Rectal smooth muscle tissue (tissue), 1 donor: ENCODE results near the gene LRRC26.
"Not testable (repeated sequence)": the region's sequence is repeated elsewhere in the genome, so short reads cannot be mapped to it uniquely, and the experiment has no call there.

Source experiments
- H3K27ac ChIP-seq: one replicate; pipeline ENCODE4 v1.7.0; 2013; ENCODE audit warnings: low read depth, low read length, inconsistent platforms
- H3K27me3 ChIP-seq: one replicate; pipeline ENCODE4 v1.7.0; 2013; ENCODE audit warnings: low read length; ENCODE audit not compliant: control insufficient read depth, insufficient read depth
- H3K36me3 ChIP-seq: one replicate; pipeline ENCODE4 v1.7.0; 2013; ENCODE audit warnings: low read length; ENCODE audit not compliant: control insufficient read depth, insufficient read depth
- H3K4me1 ChIP-seq: one replicate; pipeline ENCODE4 v1.7.0; 2013; ENCODE audit warnings: low read length; ENCODE audit not compliant: control insufficient read depth, insufficient read depth
- H3K4me3 ChIP-seq: one replicate; pipeline ENCODE4 v1.7.0; 2013; ENCODE audit warnings: low read length
- H3K9ac ChIP-seq: one replicate; pipeline ENCODE4 v1.7.0; 2013; ENCODE audit warnings: low read length

The LRRC26 gene

GRCh38 chr9:137123952-137124462 is 45.8 kb downstream of the LRRC26 start:
- not testable (repeated sequence) for H3K27me3 ChIP-seq, H3K4me1 ChIP-seq, H3K36me3 ChIP-seq, H3K9ac ChIP-seq, H3K4me3 ChIP-seq, H3K27ac ChIP-seq

- H3K27ac ChIP-seq, result no peak overlapping the region
- H3K4me1 ChIP-seq, result no peaks in the 10 kb centered on the region
- H3K9ac ChIP-seq, result no peak overlapping the region
- no peaks in the 10 kb centered on the region for H3K27me3 ChIP-seq
- H3K36me3 ChIP-seq, result no peaks in the 10 kb centered on the region
- H3K4me3 ChIP-seq, result no peak overlapping the region
Measured at GRCh38 chr9:137123468-137123837, 46.4 kb downstream of the LRRC26 start.

GRCh38 chr9:137122796-137123467 is 46.9 kb downstream of the LRRC26 start:
- not testable (repeated sequence) for H3K27me3 ChIP-seq, H3K27ac ChIP-seq, H3K9ac ChIP-seq, H3K36me3 ChIP-seq, H3K4me1 ChIP-seq, H3K4me3 ChIP-seq

GRCh38 chr9:137121927-137122795 is 47.7 kb downstream of the LRRC26 start:
- H3K9ac ChIP-seq, H3K4me3 ChIP-seq, H3K27ac ChIP-seq, H3K4me1 ChIP-seq, H3K27me3 ChIP-seq, H3K36me3 ChIP-seq: not testable (repeated sequence)
